Fibroblast of skin of left biceps (primary cell): ENCODE results near the gene SPACA4.

Source experiments
- DNase-seq, 2 experiments: peaks; one replicate each; pipeline ENCODE4 v3.0.0-alpha.2; 2013; ENCODE audit warnings: low read depth in 2 of 2

SPACA4 gene

GRCh38 chr19:48596679-48597465, 9.7 kb upstream of the SPACA4 start:
- DNase-seq = no peak

GRCh38 chr19:48598996-48599700, 7.4 kb upstream of the SPACA4 start:
- DNase-seq = no peak

GRCh38 chr19:48600679-48601417, 5.7 kb upstream of the SPACA4 start:
- DNase-seq = no peak

GRCh38 chr19:48603001-48603400, 3.5 kb upstream of the SPACA4 start:
- DNase-seq = no peak

GRCh38 chr19:48603449-48603848, 3.1 kb upstream of the SPACA4 start:
- DNase-seq = no peak

GRCh38 chr19:48603850-48604249, 2.7 kb upstream of the SPACA4 start:
- no peak for DNase-seq

GRCh38 chr19:48607359-48607755, 815 bp downstream of the SPACA4 start:
- no peak for DNase-seq

- DNase-seq = no peak
Measured at GRCh38 chr19:48608798-48609263, 2.3 kb downstream of the SPACA4 start.

- DNase-seq = no peak
Measured at GRCh38 chr19:48609571-48610108, 3.1 kb downstream of the SPACA4 start.

- DNase-seq = no peak
Measured at GRCh38 chr19:48611872-48612271, 5.3 kb downstream of the SPACA4 start.

GRCh38 chr19:48613024-48613851, 6.7 kb downstream of the SPACA4 start:
- DNase-seq = no peak

- DNase-seq = no peak
Measured at GRCh38 chr19:48613852-48614435, 7.4 kb downstream of the SPACA4 start.

- DNase-seq = no peak
Measured at GRCh38 chr19:48614436-48615230, 8.1 kb downstream of the SPACA4 start, which contains the start of gene FAM83E. Gene FAM83E, minus strand, starts transcription at chr19:48615076. Its CDS starts 1,704 bp downstream, at chr19:48613372.

- no peak for DNase-seq
Measured at GRCh38 chr19:48615231-48616040, 8.9 kb downstream of the SPACA4 start.

GRCh38 chr19:48616041-48616436, 9.5 kb downstream of the SPACA4 start:
- DNase-seq = no peak

- DNase-seq = no peak
Measured at GRCh38 chr19:48616491-48617056, 10.0 kb downstream of the SPACA4 start.

- no peak for DNase-seq
Measured at GRCh38 chr19:48617146-48617937, 10.8 kb downstream of the SPACA4 start.
